UCSD-AML1 (cell line): ENCODE measurements around the gene TP53BP2.
"Not testable (repeated sequence)": the region's sequence is repeated elsewhere in the genome, so short reads cannot be mapped to it uniquely, and the experiment has no call there.

Experiments used
- DNase-seq: peaks from one replicate; lab custom pipeline; 2025; ENCODE audit not compliant: unreplicated experiment; lab: John Stamatoyannopoulos, UW

TP53BP2 gene, protein sequence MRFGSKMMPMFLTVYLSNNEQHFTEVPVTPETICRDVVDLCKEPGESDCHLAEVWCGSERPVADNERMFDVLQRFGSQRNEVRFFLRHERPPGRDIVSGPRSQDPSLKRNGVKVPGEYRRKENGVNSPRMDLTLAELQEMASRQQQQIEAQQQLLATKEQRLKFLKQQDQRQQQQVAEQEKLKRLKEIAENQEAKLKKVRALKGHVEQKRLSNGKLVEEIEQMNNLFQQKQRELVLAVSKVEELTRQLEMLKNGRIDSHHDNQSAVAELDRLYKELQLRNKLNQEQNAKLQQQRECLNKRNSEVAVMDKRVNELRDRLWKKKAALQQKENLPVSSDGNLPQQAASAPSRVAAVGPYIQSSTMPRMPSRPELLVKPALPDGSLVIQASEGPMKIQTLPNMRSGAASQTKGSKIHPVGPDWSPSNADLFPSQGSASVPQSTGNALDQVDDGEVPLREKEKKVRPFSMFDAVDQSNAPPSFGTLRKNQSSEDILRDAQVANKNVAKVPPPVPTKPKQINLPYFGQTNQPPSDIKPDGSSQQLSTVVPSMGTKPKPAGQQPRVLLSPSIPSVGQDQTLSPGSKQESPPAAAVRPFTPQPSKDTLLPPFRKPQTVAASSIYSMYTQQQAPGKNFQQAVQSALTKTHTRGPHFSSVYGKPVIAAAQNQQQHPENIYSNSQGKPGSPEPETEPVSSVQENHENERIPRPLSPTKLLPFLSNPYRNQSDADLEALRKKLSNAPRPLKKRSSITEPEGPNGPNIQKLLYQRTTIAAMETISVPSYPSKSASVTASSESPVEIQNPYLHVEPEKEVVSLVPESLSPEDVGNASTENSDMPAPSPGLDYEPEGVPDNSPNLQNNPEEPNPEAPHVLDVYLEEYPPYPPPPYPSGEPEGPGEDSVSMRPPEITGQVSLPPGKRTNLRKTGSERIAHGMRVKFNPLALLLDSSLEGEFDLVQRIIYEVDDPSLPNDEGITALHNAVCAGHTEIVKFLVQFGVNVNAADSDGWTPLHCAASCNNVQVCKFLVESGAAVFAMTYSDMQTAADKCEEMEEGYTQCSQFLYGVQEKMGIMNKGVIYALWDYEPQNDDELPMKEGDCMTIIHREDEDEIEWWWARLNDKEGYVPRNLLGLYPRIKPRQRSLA

DNA sequence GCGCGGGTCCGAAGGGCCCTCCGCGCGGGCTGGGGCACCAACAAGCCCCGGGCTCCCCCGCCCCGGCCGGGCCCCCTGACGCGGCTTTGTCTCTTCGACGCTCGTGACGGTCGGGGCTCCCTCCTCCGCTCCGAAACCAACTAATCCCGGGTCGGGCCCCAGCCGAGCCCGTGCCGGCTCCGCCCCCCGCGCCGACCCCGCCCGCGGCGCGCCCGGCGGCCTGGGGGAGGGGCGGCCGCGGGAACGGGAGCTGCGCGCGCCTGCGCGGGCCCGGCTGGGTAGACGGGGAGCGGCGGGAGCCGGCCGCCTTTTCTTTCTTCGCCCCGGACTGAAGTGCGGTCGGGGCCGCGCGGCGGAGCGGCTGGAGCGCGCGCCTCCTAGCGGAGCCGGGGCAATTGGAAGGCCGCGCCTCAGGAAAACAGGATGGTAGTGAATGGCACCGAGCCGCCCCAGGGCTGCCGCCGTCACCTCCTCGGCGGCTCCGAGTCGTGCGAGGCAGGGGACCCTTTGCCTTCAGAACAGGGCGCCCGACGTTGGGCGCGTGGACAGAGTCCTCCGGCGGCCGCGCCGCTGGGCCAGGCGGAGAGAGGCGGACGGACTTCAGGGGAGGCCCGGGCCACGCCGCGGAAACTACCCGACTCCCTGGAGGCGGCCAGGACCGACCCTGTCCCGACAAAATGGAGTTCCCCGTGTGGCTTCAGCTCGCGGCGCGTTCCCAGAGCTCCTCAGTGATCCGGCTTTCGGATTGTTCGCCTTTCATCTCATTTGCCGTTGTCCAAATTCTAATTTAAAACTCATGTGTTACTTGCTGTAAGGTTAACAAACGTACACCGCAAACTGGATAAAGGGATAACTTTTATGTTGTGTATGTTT, at the start of gene TP53BP2:
TSS of gene TP53BP2 (minus strand) at position 138 of the 873 bp plus-strand sequence. CDS start 267 bp downstream, outside the sequence.
- DNase-seq: peak; percentile 90

DNA sequence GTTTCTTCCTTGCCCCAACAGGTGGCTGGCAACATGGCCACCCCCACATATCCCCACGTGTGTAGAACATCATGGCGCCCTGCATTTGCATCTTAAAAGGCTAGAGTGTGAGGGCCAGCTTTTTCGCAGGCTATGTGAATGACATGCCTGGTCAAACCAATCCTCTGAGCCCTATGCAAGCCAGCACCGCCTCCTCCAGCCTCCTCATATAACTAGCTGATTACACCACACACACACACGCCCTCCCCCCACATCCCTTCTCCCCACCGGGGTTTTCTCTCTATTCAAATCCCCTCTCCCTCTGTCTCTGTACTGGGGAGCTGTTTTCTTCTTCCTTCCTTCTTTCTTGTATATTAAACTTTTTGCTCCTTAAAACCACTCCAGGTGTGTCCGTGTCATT, 44.7 kb upstream of the TP53BP2 start:
- DNase-seq: not testable (repeated sequence)

DNA sequence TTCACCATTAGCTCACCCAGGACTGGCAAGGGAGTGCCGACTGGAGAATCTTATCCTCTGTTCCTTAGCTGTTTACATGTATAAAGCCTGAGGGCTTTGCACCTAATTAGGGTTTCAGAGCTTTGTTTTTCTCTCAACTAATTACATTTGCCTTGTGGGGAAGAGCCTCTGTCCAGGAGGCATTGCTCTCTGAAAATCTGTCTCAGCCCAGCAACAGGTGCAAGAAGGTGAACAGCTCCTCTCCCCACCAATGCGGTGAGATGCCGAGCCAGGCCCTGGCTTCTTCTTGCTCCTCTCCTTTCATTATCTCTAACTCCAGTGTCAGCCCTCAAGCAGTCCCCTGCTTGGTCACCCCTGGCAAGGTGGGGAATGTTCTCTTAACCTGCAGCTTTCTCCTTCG, 43.6 kb upstream of the TP53BP2 start:
- not testable (repeated sequence) for DNase-seq

DNA sequence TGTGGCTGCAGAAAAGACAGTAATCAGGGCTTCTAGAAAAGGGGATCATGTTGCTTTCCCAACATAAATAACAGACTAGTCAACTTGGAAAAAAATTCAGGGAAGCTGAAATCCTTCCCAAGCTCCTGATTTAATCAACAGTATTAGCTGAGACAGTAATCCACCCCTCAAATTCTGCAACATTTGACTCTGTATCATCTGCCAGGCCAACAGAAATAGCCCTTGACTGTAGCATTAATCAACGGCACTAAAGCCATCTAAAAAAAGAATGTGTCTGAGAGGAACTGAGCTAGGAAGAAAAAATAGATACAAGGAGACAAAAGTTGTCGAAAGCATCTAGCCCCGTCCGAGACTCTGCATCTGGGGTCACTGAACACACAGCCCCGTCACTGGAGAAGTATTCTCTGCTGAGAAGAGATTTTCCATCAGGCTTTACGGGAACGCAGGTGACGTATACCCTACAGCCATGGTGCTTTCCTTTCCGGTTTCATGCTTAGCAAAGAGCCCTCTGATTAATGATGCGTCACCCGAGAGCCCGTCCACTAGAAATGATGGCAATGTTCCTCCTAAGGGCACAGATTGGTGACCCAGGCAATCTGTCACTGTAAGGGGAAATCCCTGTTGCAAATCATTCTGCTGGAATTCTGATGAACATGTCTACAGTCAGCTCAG, 42.1 kb upstream of the TP53BP2 start:
- DNase-seq: no peak

DNA sequence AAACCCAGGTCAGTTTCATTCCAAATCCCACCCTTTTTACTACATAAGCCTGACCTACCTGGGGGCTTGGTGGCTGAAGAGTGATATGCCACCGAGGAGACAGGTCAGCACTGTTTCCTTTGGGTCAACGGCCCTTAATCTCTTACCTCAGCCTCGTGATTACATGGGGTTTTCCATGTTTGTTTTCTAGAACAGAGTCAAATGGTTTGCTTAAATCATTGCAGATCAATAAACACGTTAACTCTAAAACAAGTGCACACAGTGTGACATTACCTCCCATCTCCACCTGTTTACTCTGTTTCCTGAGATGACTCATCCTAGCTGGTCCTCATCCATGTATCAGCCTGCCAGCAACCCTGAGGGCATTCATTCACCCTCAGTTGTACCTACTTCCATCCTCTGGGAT, 40.8 kb upstream of the TP53BP2 start:
- no peak for DNase-seq

DNA sequence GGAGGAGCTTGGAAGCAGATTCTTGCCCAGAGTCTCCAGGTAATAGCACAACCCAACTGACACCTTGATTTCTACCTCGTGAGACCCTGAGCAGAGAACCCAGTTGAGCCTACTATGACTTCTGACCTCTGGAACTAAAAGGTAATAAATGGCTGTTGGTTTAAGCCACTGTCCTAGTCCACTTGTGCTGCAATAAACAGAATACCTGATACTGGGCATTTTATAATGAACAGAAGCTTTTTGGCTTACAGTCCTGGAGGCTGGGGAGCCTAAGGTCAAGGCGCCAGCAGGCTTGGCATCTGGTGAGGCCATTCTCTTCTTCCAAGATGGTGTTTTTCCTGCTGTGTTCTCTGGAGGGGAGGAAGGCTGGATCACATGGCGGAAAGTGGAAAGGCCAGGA, 39.9 kb upstream of the TP53BP2 start:
- DNase-seq: no peak

DNA sequence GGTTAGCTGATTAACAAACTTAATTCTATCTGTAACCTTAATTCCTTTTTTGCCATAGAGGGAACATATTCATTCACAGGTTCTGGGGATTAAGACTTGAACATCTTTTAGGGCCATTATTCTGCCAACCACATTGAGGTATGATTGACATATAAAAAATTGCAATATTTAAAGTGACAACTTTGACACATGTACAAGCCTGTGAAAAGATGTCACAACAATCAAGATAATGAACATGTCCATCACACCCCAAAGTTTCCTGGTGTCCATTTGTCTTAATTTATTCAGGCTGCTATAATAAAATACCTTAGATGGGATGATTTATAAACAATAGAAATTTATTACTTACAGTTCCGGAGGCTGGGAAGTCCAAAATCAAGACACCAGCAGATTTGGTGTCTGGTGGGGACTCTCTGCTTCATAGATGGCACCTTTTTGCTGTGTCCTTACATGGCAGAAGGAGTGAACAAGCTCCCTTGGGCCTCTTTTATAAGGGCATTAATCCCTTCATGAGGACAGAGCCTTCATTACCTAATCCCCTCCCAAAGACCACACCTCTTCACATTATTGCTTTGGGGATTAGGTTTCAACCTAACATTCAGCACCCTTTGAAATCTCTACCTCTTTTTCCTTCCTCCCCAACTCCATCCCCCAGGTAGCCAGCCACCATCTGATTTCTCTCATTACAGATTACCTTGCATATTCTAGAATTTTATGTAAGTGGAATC, 33.0 kb upstream of the TP53BP2 start:
- no peak for DNase-seq

DNA sequence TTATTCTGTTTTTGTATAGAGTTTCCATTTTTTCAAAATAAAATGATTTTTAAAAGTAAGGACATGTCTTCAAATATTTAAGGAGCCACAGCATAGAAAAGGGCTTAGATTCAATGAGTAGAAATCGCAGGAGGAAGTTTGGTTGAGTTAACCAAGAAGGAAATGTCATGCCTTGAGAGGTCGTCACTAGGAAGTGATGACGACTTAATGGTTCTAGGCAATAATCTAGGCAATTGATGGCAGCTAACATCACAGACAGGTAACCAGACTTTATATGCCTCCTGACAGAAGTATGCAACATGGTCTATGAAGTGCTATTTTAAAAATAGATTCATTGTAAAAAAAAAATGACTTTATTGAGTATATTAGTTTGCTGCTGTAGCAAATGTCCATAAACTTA, 32.1 kb upstream of the TP53BP2 start:
- DNase-seq: no peak

DNA sequence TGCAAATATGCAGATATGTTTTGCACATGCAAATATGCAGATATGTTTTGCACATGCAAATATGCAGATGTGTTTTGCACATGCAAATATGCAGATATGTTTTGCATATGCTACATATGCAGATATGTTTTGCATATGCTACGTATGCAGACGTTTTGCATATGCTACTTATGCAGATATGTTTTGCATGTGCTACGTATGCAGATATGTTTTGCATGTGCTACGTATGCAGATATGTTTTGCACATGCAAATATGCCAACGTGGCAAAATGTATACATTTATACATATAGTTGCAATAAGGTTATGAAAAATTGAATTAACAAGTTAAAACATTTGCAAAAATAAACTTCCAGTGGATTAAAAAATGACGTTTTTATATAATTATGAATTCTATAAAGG, 30.8 kb upstream of the TP53BP2 start:
- DNase-seq: no peak

DNA sequence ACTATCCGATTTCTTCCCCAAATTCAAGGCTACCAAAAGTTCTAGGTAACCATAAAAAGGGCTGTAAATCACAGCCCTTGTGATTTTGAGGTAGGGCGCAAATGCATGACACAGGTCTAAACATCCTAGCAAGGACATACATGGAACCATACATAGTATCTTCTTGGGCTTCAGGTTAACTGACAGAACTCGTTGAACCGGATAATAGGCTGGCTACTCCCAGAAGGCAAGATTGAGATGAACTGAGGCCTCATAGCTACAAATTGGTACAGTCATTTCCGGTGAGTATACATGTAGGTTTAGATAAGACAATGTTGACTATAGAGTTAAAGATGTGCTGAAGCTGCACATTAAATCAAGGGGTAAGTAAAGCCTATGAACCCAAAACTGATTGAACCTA, 27.3 kb upstream of the TP53BP2 start:
- no peak for DNase-seq

DNA sequence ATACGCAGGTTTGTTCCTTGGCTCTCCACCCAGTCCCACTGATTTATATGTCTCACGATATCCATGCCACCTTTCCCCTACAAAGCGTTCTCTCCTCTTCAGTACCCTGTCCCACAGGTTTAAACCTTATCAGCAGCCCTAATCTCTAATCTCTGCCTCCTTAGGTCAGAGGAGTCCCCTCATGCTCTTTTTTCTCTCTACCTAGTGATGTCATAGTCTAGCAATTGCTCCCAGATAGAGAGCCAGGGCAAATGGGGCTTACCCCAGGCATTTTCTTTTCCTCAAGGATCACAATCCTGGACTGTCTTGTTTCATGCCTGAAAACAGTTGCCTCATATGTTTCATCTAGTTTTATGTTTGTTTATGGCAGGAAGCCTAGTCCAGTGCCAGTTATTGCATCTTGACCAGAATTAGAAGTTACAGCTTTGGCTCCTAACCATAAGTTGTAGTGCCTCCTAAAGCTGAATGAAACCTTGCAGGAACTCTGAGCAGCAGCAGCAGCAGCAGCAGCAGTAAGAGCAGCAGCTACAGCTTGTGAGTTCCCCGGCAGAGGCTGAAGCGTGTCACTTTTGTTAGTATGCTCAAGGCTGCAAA, 26.7 kb upstream of the TP53BP2 start:
- no peak for DNase-seq

DNA sequence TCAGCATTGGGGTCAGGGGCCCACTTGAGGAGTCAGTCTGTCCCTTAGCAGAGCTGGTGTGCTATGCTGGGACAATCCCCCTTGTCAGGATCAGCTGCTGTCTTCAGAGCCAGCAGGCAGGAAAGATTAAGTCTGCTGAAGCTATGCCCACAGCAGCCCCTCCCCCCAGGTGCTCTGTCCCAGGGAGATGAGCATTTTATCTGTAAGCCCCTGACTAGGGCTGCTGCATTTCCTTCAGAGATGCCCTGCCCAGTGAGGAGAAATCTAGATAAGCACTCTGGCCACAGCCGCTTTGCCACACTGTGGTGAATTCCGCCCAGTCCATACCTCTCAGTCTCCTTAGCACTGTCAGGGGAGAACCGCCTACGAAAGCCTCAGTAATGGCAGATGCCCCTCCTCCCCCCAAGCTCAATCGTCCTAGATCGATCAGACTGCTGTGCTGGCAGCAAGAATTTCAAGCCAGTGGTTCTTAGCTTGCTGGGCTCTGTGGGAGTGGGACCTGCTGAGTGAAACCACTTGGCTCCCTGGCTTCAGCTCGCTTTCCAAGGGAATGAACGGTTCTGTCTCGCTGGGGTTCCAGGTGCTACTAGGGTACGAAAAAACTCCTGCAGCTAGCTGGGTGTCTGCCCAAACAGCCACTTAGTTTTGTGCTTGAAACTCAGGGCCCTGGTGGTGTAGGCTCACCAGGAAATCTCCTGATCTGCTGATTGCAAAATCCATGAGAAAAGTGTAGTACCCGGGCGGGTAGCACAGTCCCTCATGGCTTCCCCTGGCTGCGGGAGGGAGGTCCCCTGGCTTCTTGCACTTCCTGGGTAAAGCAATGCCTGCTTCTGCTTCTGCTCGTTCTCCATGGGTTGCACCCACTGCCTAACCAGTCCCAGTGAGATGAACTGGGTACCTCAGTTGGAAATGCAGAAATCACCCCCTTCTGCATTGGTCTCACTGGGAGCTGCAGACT, 25.1 kb upstream of the TP53BP2 start:
- peak; percentile 23 for DNase-seq

DNA sequence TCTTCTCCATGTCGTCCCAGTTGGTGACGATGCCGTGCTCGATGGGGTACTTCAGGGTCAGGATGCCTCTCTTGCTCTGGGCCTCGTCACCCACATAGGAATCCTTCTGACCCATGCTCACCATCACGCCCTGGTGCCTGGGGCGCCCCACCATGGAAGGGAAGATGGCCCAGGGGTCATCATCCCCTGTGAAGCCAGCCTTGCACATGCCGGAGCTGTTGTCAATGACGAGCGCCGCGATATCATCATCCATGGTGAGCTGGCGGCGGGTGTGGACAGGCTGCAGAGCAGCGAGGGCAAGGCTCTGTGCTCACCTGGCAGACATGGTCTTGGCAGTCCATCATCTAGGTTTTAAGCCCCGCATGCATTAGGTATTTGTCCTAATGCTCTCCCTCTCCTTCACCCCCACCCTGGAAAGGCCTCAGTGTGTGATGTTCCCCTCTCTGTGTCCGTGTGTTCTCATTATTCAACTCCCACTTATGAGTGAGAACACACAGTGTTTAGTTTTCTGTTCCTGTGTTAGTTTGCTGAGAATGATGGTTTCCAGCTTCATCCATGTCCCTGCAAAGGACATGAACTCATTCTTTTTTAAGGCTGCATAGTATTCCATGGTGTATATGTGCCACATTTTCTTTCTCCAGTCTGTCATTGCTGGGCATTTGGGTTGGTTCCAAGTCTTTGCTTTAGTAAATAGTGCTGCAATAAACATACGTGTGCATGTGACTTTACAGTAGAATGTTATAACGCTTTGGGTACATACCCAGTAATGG, 19.0 kb upstream of the TP53BP2 start:
- not testable (repeated sequence) for DNase-seq

DNA sequence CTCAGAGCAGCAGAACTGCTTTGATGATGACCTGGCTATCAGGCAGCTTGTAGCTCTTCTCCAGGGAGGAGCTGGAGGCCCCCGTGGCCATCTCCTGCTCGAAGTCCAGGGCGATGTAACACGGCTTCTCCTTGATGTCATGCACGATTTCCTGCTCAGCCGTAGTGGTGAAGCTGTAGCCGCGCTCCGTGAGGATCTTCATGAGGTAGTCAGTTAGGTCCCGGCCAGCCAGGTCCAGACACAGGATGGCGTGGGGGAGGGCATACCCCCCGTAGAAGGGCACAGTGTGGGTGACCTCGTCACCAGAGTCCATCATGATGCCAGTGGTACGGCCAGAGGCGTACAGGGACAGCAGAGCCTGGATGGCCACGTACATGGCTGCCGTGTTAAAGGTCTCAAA, 18.3 kb upstream of the TP53BP2 start:
- DNase-seq: no peak

DNA sequence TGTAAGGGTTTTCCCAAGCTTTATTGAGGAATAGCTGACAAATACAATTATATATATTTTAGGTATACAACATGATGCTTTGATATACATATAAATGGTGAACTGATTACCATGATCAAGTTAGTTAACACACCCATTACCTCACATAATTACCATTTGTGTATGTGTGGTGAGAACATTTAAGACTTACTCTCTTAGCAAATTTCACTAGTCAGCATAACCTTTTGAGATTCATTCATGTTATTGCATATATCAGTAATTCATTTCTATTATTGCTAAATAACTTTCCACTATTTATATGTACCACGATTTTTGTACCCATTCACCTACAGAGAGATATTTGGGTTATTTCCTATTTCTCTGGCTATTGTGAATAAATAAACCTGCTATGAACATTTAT, 16.2 kb upstream of the TP53BP2 start:
- no peak for DNase-seq

DNA sequence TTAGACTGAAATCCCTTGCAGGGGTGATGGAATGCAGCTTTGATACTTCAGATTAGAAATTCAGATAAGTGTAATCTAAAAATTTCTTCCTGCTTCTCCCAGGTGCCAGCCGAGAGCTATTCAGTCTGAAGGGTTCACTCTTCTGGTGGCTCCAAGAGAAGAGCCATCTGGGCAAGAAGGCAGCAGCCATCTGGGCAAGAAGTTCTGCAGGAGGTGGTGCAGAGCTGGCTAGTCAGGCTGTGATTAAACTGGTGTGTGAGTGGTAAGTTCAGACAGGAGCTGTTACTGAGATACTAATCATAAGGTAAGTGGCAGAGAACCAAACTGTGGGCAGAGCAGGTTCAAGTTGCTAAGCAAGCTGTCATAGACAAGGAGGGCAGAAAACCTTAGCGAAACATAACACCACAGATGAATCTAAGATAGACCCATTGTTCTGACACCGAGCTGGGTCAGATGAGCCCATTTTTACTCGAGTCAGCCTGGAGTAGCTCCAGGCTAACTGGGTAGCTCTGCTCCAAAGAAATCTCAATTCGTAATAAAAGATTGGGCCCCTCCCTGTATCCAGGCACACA, 14.4 kb upstream of the TP53BP2 start:
- DNase-seq: no peak

DNA sequence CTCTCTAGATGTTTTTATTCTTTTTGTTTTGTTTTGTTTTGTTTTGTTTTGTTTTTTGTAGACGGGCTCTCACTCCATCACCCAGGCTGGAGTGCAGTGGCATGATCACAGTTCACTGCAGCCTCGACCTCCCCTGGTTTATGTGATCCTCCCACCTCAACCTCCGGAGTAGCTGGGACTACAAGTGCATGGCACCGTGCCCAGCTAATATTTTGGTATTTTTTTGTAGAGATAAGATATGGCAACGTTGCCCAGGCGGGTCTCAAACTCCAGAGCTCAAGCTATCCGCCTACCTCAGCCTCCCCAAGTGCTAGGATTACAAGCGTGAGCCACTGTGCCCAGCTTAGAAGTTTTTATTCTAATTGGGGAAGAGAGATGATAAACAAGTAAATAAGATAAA, 13.3 kb upstream of the TP53BP2 start:
- DNase-seq: no peak
